Mesothelial cell of epicardium (in vitro differentiated cells): ENCODE results near the gene JPH2. TPM values are rescaled to one million over a fixed set of nuclear protein-coding genes. Genes with fewer than 3 reads are reported as not detected.

Experiments
- DNase-seq, 2 experiments: peaks; one replicate each; pipeline ENCODE4 v3.0.0; 2021; ENCODE audit warnings: low spot score in 2 of 2; ENCODE audit not compliant: unreplicated experiment in 2 of 2
- H3K27ac Mint-ChIP-seq: 2 replicates; pipeline ENCODE4 v1.8.0; 2021; ENCODE audit warnings: mixed read lengths
- H3K27me3 Mint-ChIP-seq: 2 replicates; pipeline ENCODE4 v1.8.0; 2021; ENCODE audit warnings: low read depth, mixed read lengths
- H3K36me3 Mint-ChIP-seq: 2 replicates; pipeline ENCODE4 v1.8.0; 2021; ENCODE audit warnings: mixed read lengths
- H3K4me1 Mint-ChIP-seq: 2 replicates; pipeline ENCODE4 v1.8.0; 2021; ENCODE audit warnings: mixed read lengths
- H3K4me3 Mint-ChIP-seq: 2 replicates; pipeline ENCODE4 v1.8.0; 2021; ENCODE audit warnings: mild to moderate bottlenecking, moderate library complexity, mixed read lengths
- H3K9me3 Mint-ChIP-seq: 2 replicates; pipeline ENCODE4 v1.8.0; 2021; ENCODE audit warnings: mixed read lengths
- CTCF ChIP-seq: fragments of 200-600 bp; sonication (generic); IDR thresholded peaks from one replicate; pipeline ENCODE4 v1.5.0; 2021; ENCODE audit warnings: antibody characterized with exemption; ENCODE audit not compliant: unreplicated experiment
- total RNA-seq: library from RNA; stranded (reverse); gene quantifications from 3 replicates; pipeline ENCODE4 v1.2.1, GENCODE V29; 2021

The JPH2 gene
- total RNA-seq, 1 donor from 2014 or later = 3.5 TPM

GRCh38 chr20:44092551-44093248, 94.3 kb downstream of the JPH2 start:
- no peaks in the 10 kb centered on the region for H3K27me3 Mint-ChIP-seq
- no peaks in the 10 kb centered on the region for H3K4me1 Mint-ChIP-seq
- no peaks in the 10 kb centered on the region for H3K9me3 Mint-ChIP-seq
- no peak for DNase-seq
- no peaks in the 10 kb centered on the region for H3K36me3 Mint-ChIP-seq
- peak; percentile 65 for TF ChIP-seq CTCF
- no peak overlapping the region for H3K4me3 Mint-ChIP-seq
- H3K27ac Mint-ChIP-seq = peak overlapping the region; percentile 8

GRCh38 chr20:44091026-44091425, 96.0 kb downstream of the JPH2 start:
- no peaks in the 10 kb centered on the region for H3K9me3 Mint-ChIP-seq
- no peak for TF ChIP-seq CTCF
- H3K36me3 Mint-ChIP-seq = no peaks in the 10 kb centered on the region
- H3K27ac Mint-ChIP-seq = no peak overlapping the region
- H3K4me3 Mint-ChIP-seq = no peak overlapping the region
- DNase-seq = no peak
- H3K27me3 Mint-ChIP-seq = peaks cover 5% of the 10 kb centered on the region
- H3K4me1 Mint-ChIP-seq = no peaks in the 10 kb centered on the region

- Mint-ChIP-seq H3K4me1 (no peaks in the 10 kb centered on the region), H3K27me3 (peaks cover 5% of the 10 kb centered on the region), H3K4me3 (no peak overlapping the region), H3K9me3 (no peaks in the 10 kb centered on the region), H3K36me3 (no peaks in the 10 kb centered on the region), H3K27ac (no peak overlapping the region)
- no peak for TF ChIP-seq CTCF
- no peak for DNase-seq
These were observed 96.9 kb downstream of the JPH2 start for GRCh38 chr20:44089987-44090674.

- Mint-ChIP-seq H3K4me1 (no peaks in the 10 kb centered on the region), H3K36me3 (no peaks in the 10 kb centered on the region), H3K9me3 (no peaks in the 10 kb centered on the region), H3K27ac (no peak overlapping the region), H3K27me3 (peaks cover 8% of the 10 kb centered on the region), H3K4me3 (no peak overlapping the region)
- no peak for DNase-seq
- no peak for TF ChIP-seq CTCF
These were observed 99.2 kb downstream of the JPH2 start for GRCh38 chr20:44087857-44088120.

- H3K9me3 Mint-ChIP-seq = no peaks in the 10 kb centered on the region
- no peak overlapping the region for H3K27ac Mint-ChIP-seq
- no peak for TF ChIP-seq CTCF
- H3K36me3 Mint-ChIP-seq = no peaks in the 10 kb centered on the region
- peaks cover 8% of the 10 kb centered on the region for H3K27me3 Mint-ChIP-seq
- no peaks in the 10 kb centered on the region for H3K4me1 Mint-ChIP-seq
- no peak overlapping the region for H3K4me3 Mint-ChIP-seq
- no peak for DNase-seq
These were observed 99.7 kb downstream of the JPH2 start for GRCh38 chr20:44087051-44087856.
